Cardiac muscle cell (in vitro differentiated cells and primary cell): ENCODE results near the gene KCTD21. TPM values are rescaled to one million over a fixed set of nuclear protein-coding genes. Genes with fewer than 3 reads are reported as not detected.

Experiments
- DNase-seq, 2 donors: peaks; one replicate each; pipeline versions ENCODE4 v3.0.0 to v3.0.0-alpha.2; 2010 to 2017; ENCODE audit warnings: low read depth in 1 of 2, low spot score in 1 of 2
- H3K27ac ChIP-seq: fragments of 200-600 bp; sonication (generic); 2 replicates; pipeline ENCODE4 v1.5.1; 2016
- H3K27me3 ChIP-seq: fragments of 200-600 bp; sonication (generic); 2 replicates; pipeline ENCODE4 v1.6.0; 2016; ENCODE audit warnings: control low read depth
- H3K36me3 ChIP-seq: fragments of 200-600 bp; sonication (generic); 2 replicates; pipeline ENCODE4 v1.5.1; 2016; ENCODE audit warnings: control low read depth
- H3K4me1 ChIP-seq: fragments of 200-600 bp; sonication (generic); 2 replicates; pipeline ENCODE4 v1.8.1; 2017; ENCODE audit warnings: low read depth, mild to moderate bottlenecking, mixed run types
- H3K4me3 ChIP-seq: fragments of 200-600 bp; sonication (generic); 2 replicates; pipeline ENCODE4 v1.5.1; 2016; ENCODE audit warnings: mild to moderate bottlenecking
- H3K9me3 ChIP-seq: fragments of 200-600 bp; sonication (generic); 2 replicates; pipeline ENCODE4 v1.5.1; 2017; ENCODE audit warnings: low read depth, mild to moderate bottlenecking, control low read depth
- CTCF ChIP-seq: IDR thresholded peaks from 2 replicates; pipeline ENCODE4 v1.5.1; 2012; ENCODE audit warnings: low read depth, mild to moderate bottlenecking, low read length
- polyA plus RNA-seq: library from polyadenylated mRNA; unstranded; fragments of >200 nt; fragmentation: Nextera tagmentation; extraction: Ambion mirVana; gene quantifications from 2 replicates; pipeline ENCODE4 v1.2.1, GENCODE V29; 2016
- total RNA-seq: library from RNA; depleted of rRNA; stranded (reverse); fragments of >200 nt; gene quantifications from 2 replicates; pipeline ENCODE4 v1.2.3, GENCODE V29; 2016

KCTD21 gene
- total and polyA plus RNA-seq, 2 experiments from 2014 or later: 5.8 to 8.6 TPM

- peak overlapping the region; percentile 91 for H3K27ac ChIP-seq
- H3K4me3 ChIP-seq: no peak overlapping the region
- H3K4me1 ChIP-seq: peaks cover 40% of the 10 kb centered on the region
- no peak for TF ChIP-seq CTCF
- H3K36me3 ChIP-seq: peaks cover 3% of the 10 kb centered on the region
- no peaks in the 10 kb centered on the region for H3K27me3 ChIP-seq
- no peaks in the 10 kb centered on the region for H3K9me3 ChIP-seq
- peak; percentile 82 to 96 for DNase-seq
Measured at GRCh38 chr11:78168539-78169477, 19.6 kb downstream of the KCTD21 start.

DNA sequence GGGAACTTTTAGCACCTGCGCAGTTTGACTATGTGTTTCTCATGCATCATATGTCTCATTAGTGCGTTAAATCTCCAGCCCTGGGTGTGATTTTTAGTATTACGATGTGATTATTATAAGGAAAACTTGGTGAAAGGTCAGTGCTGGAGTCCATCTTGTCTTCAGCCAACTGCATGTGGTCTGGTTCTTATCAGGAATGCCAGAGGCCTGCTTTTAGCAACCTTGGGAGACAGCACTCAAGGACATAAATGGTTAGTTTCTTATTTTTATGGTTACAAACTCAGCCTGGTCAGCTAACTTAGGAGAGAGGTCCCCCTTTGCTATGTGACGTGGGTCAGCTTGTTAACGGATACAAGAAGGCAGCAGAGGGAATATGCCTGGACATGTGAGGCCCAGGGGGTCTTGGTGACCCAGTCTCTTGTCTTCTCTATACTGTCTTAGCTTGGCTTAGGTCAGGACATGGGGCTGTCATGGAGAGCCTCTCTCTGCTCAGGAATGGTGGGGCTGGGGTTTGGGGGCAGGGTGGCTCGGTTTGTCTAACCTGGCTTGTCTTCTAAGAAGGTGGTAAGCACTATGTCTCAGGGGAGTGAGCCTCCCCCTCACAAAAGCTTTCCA lies 21.5 kb downstream of the KCTD21 start:
- TF ChIP-seq CTCF: no peak
- H3K36me3 ChIP-seq: no peaks in the 10 kb centered on the region
- no peaks in the 10 kb centered on the region for H3K27me3 ChIP-seq
- no peaks in the 10 kb centered on the region for H3K9me3 ChIP-seq
- peak; percentile 58 to 66 for DNase-seq
- H3K4me3 ChIP-seq: no peak overlapping the region
- peak overlapping the region; percentile 91 for H3K27ac ChIP-seq
- H3K4me1 ChIP-seq: peaks cover 51% of the 10 kb centered on the region

- Histone ChIP-seq H3K27me3 (no peaks in the 10 kb centered on the region), H3K27ac (no peak overlapping the region), H3K9me3 (no peaks in the 10 kb centered on the region), H3K4me1 (peaks cover 44% of the 10 kb centered on the region), H3K36me3 (no peaks in the 10 kb centered on the region), H3K4me3 (no peak overlapping the region)
- no peak for TF ChIP-seq CTCF
- DNase-seq: no peak
Measured at GRCh38 chr11:78164471-78164870, 24.0 kb downstream of the KCTD21 start.

- H3K4me1 ChIP-seq: peaks cover 38% of the 10 kb centered on the region
- H3K27ac ChIP-seq: peak overlapping the region; percentile 73
- H3K27me3 ChIP-seq: no peaks in the 10 kb centered on the region
- DNase-seq: no peak
- no peak for TF ChIP-seq CTCF
- no peaks in the 10 kb centered on the region for H3K9me3 ChIP-seq
- no peaks in the 10 kb centered on the region for H3K36me3 ChIP-seq
- no peak overlapping the region for H3K4me3 ChIP-seq
Measured at GRCh38 chr11:78163828-78164227, 24.6 kb downstream of the KCTD21 start.

GRCh38 chr11:78161962-78162371 lies 26.5 kb downstream of the KCTD21 start:
- peak in 1 of 2 donors; percentile 70 for DNase-seq
- no peaks in the 10 kb centered on the region for H3K27me3 ChIP-seq
- no peaks in the 10 kb centered on the region for H3K9me3 ChIP-seq
- H3K36me3 ChIP-seq: no peaks in the 10 kb centered on the region
- TF ChIP-seq CTCF: no peak
- H3K27ac ChIP-seq: no peak overlapping the region
- no peak overlapping the region for H3K4me3 ChIP-seq
- peaks cover 22% of the 10 kb centered on the region for H3K4me1 ChIP-seq
